ENCODE measurements around the gene RB1. TPM values are rescaled to one million over a fixed set of nuclear protein-coding genes. Genes with fewer than 3 reads are reported as not detected.

Gene RB1
- total RNA-seq, 4 donors from 2014 or later = 23.0 to 62.6 (median 42.4) TPM

DNA sequence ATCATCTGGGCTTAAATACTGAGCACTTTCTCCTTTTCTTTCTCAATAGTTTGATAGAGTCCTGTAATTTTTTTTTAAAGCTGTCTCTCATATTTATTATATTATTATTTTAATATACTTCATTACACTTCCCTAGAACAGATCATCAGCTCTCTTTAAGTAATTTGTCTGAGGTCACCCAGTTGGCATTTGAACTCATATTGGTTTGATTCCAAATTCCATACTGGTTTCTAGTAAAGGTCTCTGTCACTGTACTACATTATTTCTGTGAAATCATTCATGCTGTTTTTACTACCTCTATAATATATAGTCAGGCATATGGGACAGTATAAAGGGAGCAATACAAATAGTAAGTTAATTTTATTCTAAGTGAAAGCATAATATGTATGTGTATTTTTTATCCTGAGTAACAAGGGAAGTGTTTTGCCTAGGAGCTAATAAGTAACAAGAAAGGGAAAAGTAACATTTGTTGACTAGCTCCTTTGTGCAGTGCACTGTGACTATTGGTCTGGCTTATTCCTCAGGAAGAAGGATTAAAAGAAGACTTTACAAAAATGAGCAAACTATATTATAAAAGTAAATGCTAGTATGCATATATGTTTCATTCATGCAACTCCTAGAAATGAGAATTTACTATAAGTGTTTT, 95.0 kb downstream of the RB1 start:
- Histone ChIP-seq H3K36me3 (peaks cover 0 to 17% (median 0%) of the 10 kb centered on the region in 3 donors), H3K9me3 (no peaks in the 10 kb centered on the region), H3K4me1 (peaks cover 4 to 59% (median 39%) of the 10 kb centered on the region in 3 donors), H3K27ac (peak overlapping the region; percentile 2 to 95 (median 47)), H3K4me3 (no peak overlapping the region), H3K27me3 (no peaks in the 10 kb centered on the region)
- TF ChIP-seq POLR2A (IDR thresholded peaks at IDR 0.05) = no peak
- TF ChIP-seq, protein P1, sequence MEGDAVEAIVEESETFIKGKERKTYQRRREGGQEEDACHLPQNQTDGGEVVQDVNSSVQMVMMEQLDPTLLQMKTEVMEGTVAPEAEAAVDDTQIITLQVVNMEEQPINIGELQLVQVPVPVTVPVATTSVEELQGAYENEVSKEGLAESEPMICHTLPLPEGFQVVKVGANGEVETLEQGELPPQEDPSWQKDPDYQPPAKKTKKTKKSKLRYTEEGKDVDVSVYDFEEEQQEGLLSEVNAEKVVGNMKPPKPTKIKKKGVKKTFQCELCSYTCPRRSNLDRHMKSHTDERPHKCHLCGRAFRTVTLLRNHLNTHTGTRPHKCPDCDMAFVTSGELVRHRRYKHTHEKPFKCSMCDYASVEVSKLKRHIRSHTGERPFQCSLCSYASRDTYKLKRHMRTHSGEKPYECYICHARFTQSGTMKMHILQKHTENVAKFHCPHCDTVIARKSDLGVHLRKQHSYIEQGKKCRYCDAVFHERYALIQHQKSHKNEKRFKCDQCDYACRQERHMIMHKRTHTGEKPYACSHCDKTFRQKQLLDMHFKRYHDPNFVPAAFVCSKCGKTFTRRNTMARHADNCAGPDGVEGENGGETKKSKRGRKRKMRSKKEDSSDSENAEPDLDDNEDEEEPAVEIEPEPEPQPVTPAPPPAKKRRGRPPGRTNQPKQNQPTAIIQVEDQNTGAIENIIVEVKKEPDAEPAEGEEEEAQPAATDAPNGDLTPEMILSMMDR (IDR thresholded peaks at IDR 0.05) = no peak
- DNase-seq = no peak
- intact Hi-C loops (cut with DNase I) = no loop called here

DNA sequence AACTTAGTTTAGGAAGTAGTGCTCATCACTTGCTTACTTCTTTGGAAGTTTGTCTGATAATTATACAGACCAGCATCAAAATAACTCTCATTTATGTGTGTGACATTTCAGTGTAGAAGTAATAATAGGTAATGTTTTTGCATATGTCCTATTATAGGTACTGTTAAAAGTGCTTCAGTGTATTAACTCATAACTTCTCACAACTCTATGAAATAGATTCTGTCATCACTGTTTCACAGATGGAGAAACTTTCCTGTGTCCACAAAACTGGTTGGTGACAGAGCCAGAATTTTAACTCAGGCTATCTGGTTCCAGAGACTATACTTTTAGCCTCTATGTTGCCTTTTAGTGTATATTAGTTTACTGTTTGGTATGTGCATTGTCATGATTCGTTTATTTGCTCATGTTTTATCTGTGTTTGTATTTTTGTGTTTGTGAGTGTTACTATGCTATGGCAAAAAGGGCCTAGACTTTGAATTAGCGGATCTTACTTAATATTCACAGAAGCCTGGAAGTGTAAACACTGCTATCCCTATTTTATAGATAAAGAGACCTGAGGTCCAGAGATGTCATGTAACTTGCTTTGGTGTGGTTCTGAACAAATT, 96.6 kb downstream of the RB1 start:
- no peak for DNase-seq
- Histone ChIP-seq H3K27ac (peak overlapping the region; percentile 75 to 95 (median 83)), H3K36me3 (peaks cover 0 to 1% (median 0%) of the 10 kb centered on the region in 3 donors), H3K27me3 (no peaks in the 10 kb centered on the region), H3K4me1 (peaks cover 10 to 76% (median 46%) of the 10 kb centered on the region in 3 donors), H3K9me3 (no peaks in the 10 kb centered on the region), H3K4me3 (no peak overlapping the region)
- TF ChIP-seq, protein P1 (IDR thresholded peaks at IDR 0.05) = no peak
- TF ChIP-seq POLR2A (IDR thresholded peaks at IDR 0.05) = no peak
- intact Hi-C loops (cut with DNase I) = loop anchor here (10.0 kb wide), 1 partner anchor 175 kb away; no protein-coding TSS in a partner anchor
- 31 to 46% methylated on average over 2 of the region's 2 CpGs for WGBS, 2 donors

DNA sequence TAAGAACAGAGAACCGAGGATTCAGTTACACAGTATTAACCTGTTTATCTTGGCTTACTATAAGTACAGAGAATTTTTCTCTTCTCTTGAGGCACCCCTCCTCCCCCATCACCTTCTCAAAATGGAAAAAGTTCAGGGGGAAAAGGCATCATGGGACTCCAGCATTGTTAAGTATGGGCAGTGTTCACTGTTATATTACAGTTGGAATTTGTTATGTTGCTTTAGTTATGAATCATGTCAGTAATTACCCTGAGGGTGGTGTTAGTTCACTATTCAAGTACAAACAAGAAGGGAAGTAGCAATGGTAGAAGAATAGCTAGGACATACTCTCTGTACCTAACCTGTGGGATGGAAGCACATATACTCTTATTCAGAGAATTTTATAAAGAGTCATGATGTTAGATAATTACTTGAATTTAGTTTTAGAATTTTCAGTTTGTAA, 97.3 kb downstream of the RB1 start:
- 11 to 13% methylated on average over 1 of the region's 1 CpG for WGBS, 2 donors
- no peaks in the 10 kb centered on the region for H3K27me3 ChIP-seq
- H3K4me1 ChIP-seq = peaks cover 10 to 82% (median 46%) of the 10 kb centered on the region in 3 donors
- no peak for DNase-seq
- no peaks in the 10 kb centered on the region for H3K9me3 ChIP-seq
- H3K27ac ChIP-seq = peak overlapping the region; percentile 75 to 95 (median 83)
- intact Hi-C loops (cut with DNase I) = loop anchor here (10.0 kb wide), 1 partner anchor 174 kb away; no protein-coding TSS in a partner anchor
- TF ChIP-seq, protein P1 (IDR thresholded peaks at IDR 0.05) = peak in 1 of 6 experiments; percentile 4
- peak in 1 of 4 donors; percentile 11 for TF ChIP-seq POLR2A (IDR thresholded peaks at IDR 0.05)
- no peaks in the 10 kb centered on the region for H3K36me3 ChIP-seq
- H3K4me3 ChIP-seq = no peak overlapping the region

DNA sequence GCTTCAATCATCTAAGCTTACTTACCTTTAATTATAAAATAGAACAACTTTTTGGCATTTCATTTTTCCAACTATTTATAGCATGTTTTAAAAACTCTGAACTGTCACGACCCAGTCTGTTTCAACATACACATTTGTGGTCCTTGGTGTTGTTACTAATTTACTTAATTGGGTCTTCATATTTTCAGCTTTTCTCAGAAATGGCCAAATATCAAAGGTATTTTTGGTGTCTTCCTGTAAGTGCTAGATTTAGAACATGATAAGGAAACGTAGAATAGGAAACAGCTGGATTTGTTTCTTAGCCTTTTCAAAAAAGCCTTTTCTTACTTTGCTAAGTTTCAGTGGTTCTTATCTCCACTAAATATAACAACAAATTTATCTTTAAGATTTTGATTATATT, 97.9 kb downstream of the RB1 start:
- TF ChIP-seq, protein P1 (IDR thresholded peaks at IDR 0.05) = no peak
- TF ChIP-seq POLR2A (IDR thresholded peaks at IDR 0.05) = no peak
- peaks cover 10 to 89% (median 46%) of the 10 kb centered on the region in 3 donors for H3K4me1 ChIP-seq
- H3K27me3 ChIP-seq = no peaks in the 10 kb centered on the region
- no peaks in the 10 kb centered on the region for H3K36me3 ChIP-seq
- DNase-seq = no peak
- 8 to 20% methylated on average over 2 of the region's 2 CpGs for WGBS, 2 donors
- intact Hi-C loops (cut with DNase I) = loop anchor here (10.0 kb wide), 1 partner anchor 173 kb away; no protein-coding TSS in a partner anchor
- no peak overlapping the region for H3K4me3 ChIP-seq
- no peaks in the 10 kb centered on the region for H3K9me3 ChIP-seq
- peak overlapping the region; percentile 75 to 95 (median 83) for H3K27ac ChIP-seq

DNA sequence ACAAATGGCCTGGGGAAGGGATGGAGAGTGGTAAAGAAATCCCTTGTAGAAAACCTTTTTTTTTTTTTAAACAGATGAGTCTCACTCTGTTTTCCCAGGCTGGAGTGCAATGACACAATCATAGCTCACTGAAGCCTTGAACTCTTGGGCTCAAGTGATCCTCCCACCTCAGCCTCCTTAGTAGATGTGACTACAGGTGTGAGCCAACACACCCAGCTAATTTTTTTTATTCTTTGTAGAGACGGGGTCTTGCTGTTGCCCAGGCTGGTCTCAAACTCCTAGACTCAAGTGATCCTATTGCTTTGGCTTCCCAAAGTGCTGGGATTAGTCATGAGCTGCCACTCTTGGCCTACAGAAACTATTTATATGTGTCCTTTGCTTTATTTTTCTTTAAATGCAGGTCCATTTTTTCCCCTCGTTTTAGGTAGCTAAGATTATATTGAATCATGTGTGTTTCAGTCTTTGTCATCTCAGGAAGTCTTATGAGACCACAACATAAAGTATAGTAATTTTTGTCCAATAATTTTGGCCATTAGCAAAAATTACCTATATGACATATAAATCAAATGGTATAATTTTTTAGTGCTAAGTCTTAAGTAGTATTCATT, 98.9 kb downstream of the RB1 start:
- peak overlapping the region; percentile 11 to 95 (median 83) for H3K27ac ChIP-seq
- TF ChIP-seq, protein P1 (IDR thresholded peaks at IDR 0.05) = no peak
- no peak for TF ChIP-seq POLR2A (IDR thresholded peaks at IDR 0.05)
- H3K4me3 ChIP-seq = no peak overlapping the region
- DNase-seq = no peak
- H3K9me3 ChIP-seq = no peaks in the 10 kb centered on the region
- intact Hi-C loops (cut with DNase I) = loop anchor here (10.0 kb wide), 1 partner anchor 172 kb away; no protein-coding TSS in a partner anchor
- 30 to 31% methylated on average over 2 of the region's 2 CpGs for WGBS, 2 donors
- H3K4me1 ChIP-seq = peaks cover 10 to 98% (median 46%) of the 10 kb centered on the region in 3 donors
- H3K36me3 ChIP-seq = no peaks in the 10 kb centered on the region
- no peaks in the 10 kb centered on the region for H3K27me3 ChIP-seq

All from esophagus squamous epithelium (tissue), 5 donors.